Upper lobe of left lung (tissue), 6 donors: ENCODE measurements around the gene EGFR. TPM values are rescaled to one million over a fixed set of nuclear protein-coding genes. Genes with fewer than 3 reads are reported as not detected.

ENCODE experiments used
- ATAC-seq, 2 donors: fragments of 200-7000 bp; cut with Tn5 transposase; one replicate each; pipeline ENCODE4 v1.9.1; 2022; ENCODE audit warnings: mild to moderate bottlenecking in 2 of 2, moderate library complexity in 2 of 2; ENCODE audit not compliant: low FRiP score in 2 of 2
- DNase-seq, 2 donors: peaks; one replicate each; pipeline ENCODE4 v3.0.0-alpha.2; 2019 to 2020
- H3K27ac ChIP-seq, 4 donors: fragments of 200-600 bp; sonication (generic); one replicate each; pipeline ENCODE4 v1.5.1; 2016 to 2019
- H3K27me3 ChIP-seq, 4 donors: fragments of 200-600 bp; sonication (generic); one replicate each; pipeline ENCODE4 v1.5.1; 2017 to 2019
- H3K36me3 ChIP-seq, 4 donors: fragments of 200-600 bp; sonication (generic); one replicate each; pipeline ENCODE4 v1.5.1; 2016 to 2019
- H3K4me1 ChIP-seq, 4 donors: fragments of 200-600 bp; sonication (generic); one replicate each; pipeline ENCODE4 v1.5.1; 2018 to 2019
- H3K4me3 ChIP-seq, 4 donors: fragments of 200-600 bp; sonication (generic); one replicate each; pipeline ENCODE4 v1.5.1; 2017 to 2019; ENCODE audit warnings: mild to moderate bottlenecking in 2 of 4, moderate library complexity in 1 of 4
- H3K9me3 ChIP-seq, 4 donors: fragments of 200-600 bp; sonication (generic); one replicate each; pipeline ENCODE4 v1.5.1; 2018 to 2019
- EP300 ChIP-seq, 4 donors: sonication (generic); formaldehyde crosslinking; IDR thresholded peaks; one replicate each; pipeline ENCODE4 v1.5.1; 2017; ENCODE audit warnings: antibody characterized with exemption in 4 of 4, control low read depth in 2 of 4
- POLR2A ChIP-seq, 4 donors: fragments of 450-650 bp; IDR thresholded peaks; one replicate each; pipeline ENCODE4 v1.5.1; 2016 to 2017; ENCODE audit warnings: antibody characterized with exemption in 4 of 4, mild to moderate bottlenecking in 2 of 4
- POLR2AphosphoS5 ChIP-seq, 2 donors: sonication (generic); formaldehyde crosslinking; IDR thresholded peaks; one replicate each; pipeline ENCODE4 v1.5.1; 2017; ENCODE audit warnings: antibody characterized with exemption in 2 of 2
- WGBS, 2 donors: methylation state at CpG; one replicate each; pipeline ENCODE4 v1.1.5; 2017 to 2018; 5-methylcytosine and 5-hydroxymethylcytosine counted together
- total RNA-seq, 6 donors: library from RNA; depleted of rRNA in 4 of 6; stranded (reverse); fragments of >200 nt in 4 of 6; gene quantifications; one replicate each; pipeline versions ENCODE4 v1.1.0 to v1.2.1, GENCODE V29; 2016 to 2021
- TF ChIP-seq, protein P1 (sequence below), 6 experiments: fragments of 450-650 bp in 4 of 6; fragments of 200-600 bp in 2 of 6; sonication (generic) in 2 of 6; IDR thresholded peaks; one replicate each; pipeline ENCODE4 v1.5.1; 2016 to 2019; ENCODE audit warnings: antibody characterized with exemption in 6 of 6
- donor health status: DM: no; HTN: no; CAD: no; lungs with moderate emphysema.
- donor health status: DM: no; HTN: yes; CAD: no; lungs with severe emphysema.

The EGFR gene
- total RNA-seq, 6 donors from 2014 or later: 58.7 to 110 (median 93.2) TPM

DNA sequence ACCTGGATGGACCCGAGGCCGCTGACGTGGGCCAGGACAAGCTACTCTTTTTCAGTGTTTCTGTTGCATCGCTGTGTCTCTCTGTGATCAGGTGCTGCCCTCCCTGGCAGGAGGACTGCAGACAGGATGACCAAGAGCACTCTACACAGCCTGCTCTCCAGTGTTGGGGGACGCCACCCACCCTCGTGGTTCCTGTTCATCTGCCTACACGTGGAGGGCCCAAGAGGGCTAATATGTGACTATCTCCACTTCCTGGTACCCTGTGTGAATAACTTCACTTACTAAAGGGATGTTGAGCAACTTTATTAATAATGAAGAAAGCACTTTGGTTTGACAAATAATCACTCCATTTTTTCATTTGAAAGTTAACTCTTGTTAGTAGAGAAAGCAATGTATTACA, 101.3 kb downstream of the EGFR start:
- no peaks in the 10 kb centered on the region for H3K36me3 ChIP-seq
- peaks cover 13 to 26% (median 18%) of the 10 kb centered on the region in 4 donors for H3K4me1 ChIP-seq
- ATAC-seq: no peak
- WGBS, 2 donors: 82% methylated on average over 7 of the region's 7 CpGs
- no peaks in the 10 kb centered on the region for H3K9me3 ChIP-seq
- H3K4me3 ChIP-seq: no peak overlapping the region
- TF ChIP-seq POLR2AphosphoS5 (IDR thresholded peaks at IDR 0.05): no peak
- TF ChIP-seq EP300 (IDR thresholded peaks at IDR 0.05): no peak
- no peak for TF ChIP-seq POLR2A (IDR thresholded peaks at IDR 0.05)
- TF ChIP-seq, protein P1, sequence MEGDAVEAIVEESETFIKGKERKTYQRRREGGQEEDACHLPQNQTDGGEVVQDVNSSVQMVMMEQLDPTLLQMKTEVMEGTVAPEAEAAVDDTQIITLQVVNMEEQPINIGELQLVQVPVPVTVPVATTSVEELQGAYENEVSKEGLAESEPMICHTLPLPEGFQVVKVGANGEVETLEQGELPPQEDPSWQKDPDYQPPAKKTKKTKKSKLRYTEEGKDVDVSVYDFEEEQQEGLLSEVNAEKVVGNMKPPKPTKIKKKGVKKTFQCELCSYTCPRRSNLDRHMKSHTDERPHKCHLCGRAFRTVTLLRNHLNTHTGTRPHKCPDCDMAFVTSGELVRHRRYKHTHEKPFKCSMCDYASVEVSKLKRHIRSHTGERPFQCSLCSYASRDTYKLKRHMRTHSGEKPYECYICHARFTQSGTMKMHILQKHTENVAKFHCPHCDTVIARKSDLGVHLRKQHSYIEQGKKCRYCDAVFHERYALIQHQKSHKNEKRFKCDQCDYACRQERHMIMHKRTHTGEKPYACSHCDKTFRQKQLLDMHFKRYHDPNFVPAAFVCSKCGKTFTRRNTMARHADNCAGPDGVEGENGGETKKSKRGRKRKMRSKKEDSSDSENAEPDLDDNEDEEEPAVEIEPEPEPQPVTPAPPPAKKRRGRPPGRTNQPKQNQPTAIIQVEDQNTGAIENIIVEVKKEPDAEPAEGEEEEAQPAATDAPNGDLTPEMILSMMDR (IDR thresholded peaks at IDR 0.05): no peak
- no peaks in the 10 kb centered on the region for H3K27me3 ChIP-seq
- no peak for DNase-seq
- H3K27ac ChIP-seq: peak overlapping the region; percentile 1 to 76 (median 74)

DNA sequence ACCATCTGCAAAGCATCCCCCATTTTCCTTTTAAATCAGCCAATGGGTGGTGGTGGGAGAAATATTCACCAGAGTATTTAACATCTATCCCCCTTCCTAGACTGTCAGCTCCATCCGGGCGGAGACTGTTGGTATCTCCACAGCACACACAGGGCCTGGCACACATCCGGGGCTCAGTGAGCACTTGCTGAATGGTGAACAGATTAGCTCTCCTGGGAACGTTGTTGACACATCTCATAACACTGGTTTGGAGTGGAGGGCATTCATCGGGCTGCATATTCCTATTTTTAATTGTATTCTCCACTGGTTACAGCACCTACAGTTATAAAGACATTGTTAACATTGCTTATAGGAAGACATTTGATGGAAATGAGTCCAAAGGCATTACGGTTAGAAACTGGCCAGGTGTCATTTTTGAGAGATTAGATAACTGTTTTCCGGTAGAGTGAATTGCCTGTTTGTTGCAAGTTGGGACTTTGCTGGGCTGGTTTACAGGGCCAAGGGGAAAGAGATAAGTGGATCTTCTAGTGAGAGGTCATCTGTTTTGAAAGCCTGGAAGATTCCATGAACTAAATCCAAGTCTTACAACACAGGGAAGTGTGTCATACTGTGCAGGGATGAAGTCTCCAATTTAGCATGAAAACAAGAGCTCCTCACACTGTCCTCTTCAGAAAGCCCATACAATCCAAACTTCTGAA, 101.8 kb downstream of the EGFR start:
- Histone ChIP-seq H3K4me1 (peaks cover 13 to 26% (median 18%) of the 10 kb centered on the region in 4 donors), H3K4me3 (no peak overlapping the region), H3K36me3 (no peaks in the 10 kb centered on the region), H3K9me3 (no peaks in the 10 kb centered on the region), H3K27ac (peak overlapping the region; percentile 1 to 76 (median 74)), H3K27me3 (no peaks in the 10 kb centered on the region)
- no peak for DNase-seq
- 37 to 56% methylated on average over 7 of the region's 7 CpGs for WGBS, 2 donors
- peak; percentile 21 to 88 for ATAC-seq
- TF ChIP-seq, protein P1 (IDR thresholded peaks at IDR 0.05): no peak
- TF ChIP-seq POLR2A (IDR thresholded peaks at IDR 0.05) (no peak), EP300 (IDR thresholded peaks at IDR 0.05) (peak in 1 of 4 donors; percentile 70), POLR2AphosphoS5 (IDR thresholded peaks at IDR 0.05) (peak; percentile 20 to 50)

DNA sequence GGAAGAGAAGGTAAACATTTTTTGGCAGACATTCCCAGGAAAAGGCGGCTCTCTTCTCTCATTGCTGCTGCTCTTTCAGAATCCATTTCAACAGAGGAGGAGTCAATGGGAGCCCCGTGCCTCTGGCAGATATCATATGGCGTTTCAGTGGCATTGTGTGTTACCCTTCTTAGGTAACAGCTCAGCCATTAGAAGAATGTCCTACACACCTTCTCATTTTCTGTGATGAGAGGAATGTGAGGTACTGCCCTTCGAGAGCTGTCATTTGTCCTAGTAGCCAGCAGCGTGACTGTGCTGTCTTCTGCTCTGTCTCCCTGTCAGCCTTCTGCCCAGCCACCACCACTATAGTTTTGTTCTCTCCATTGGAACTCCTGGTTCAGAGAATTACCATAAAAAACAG, 102.4 kb downstream of the EGFR start:
- peak in 1 of 2 donors; percentile 18 for ATAC-seq
- H3K27ac ChIP-seq: peak overlapping the region; percentile 1 to 76 (median 74)
- WGBS, 2 donors: 57 to 75% methylated on average over 5 of the region's 5 CpGs

DNA sequence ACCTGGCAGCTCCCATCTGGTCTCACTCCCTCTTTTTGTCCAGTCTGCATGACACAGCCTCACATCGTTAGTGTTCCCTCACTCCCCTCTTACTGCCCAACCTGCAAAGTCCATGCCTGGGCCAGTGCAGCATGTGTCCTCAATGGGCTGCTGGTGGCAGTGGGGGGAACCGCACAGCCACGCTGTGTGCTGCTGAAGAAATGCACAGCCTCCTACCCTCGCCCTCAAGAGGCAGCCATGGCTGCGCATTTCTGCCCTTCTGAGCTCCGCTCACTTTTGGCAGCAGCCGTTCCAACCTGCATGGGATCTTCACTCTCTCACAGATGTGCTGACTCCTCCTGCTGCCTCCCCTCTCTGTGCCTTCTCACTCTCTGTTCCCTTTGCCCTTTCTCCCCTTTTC, 103.4 kb downstream of the EGFR start:
- TF ChIP-seq POLR2AphosphoS5 (IDR thresholded peaks at IDR 0.05) (no peak), POLR2A (IDR thresholded peaks at IDR 0.05) (no peak), EP300 (IDR thresholded peaks at IDR 0.05) (no peak)
- TF ChIP-seq, protein P1 (IDR thresholded peaks at IDR 0.05): no peak
- Histone ChIP-seq H3K4me1 (peaks cover 19 to 30% (median 27%) of the 10 kb centered on the region in 4 donors), H3K27me3 (no peaks in the 10 kb centered on the region), H3K27ac (peak overlapping the region in 2 of 4 donors; percentile 4 to 75), H3K9me3 (no peaks in the 10 kb centered on the region), H3K36me3 (no peaks in the 10 kb centered on the region), H3K4me3 (no peak overlapping the region)
- DNase-seq: no peak
- no peak for ATAC-seq
- 80 to 83% methylated on average over 7 of the region's 7 CpGs for WGBS, 2 donors

More for the DNA sequence above, 102.4 kb downstream of the EGFR start:
- H3K27me3 ChIP-seq: no peaks in the 10 kb centered on the region
- H3K4me3 ChIP-seq: no peak overlapping the region
- H3K36me3 ChIP-seq: no peaks in the 10 kb centered on the region
- H3K4me1 ChIP-seq: peaks cover 15 to 26% (median 18%) of the 10 kb centered on the region in 4 donors
- DNase-seq: no peak
- H3K9me3 ChIP-seq: no peaks in the 10 kb centered on the region
- TF ChIP-seq, protein P1 (IDR thresholded peaks at IDR 0.05): no peak
